ENCODE results near the gene MET.
"Not testable (repeated sequence)": the region's sequence is repeated elsewhere in the genome, so short reads cannot be mapped to it uniquely, and the experiment has no call there.

The MET gene

GRCh38 chr7:116732788-116733694 is 61.0 kb downstream of the MET start:
- Mint-ChIP-seq H3K27ac (no peak overlapping the region), H3K36me3 (ENCODE audit: low read depth) (no peaks in the 10 kb centered on the region)
- no peak for DNase-seq (ENCODE audit: low spot score)

GRCh38 chr7:116733924-116734580 is 62.1 kb downstream of the MET start:
- Mint-ChIP-seq H3K27ac (no peak overlapping the region), H3K27me3 (ENCODE audit: low read depth) (peaks cover 2% of the 10 kb centered on the region), H3K36me3 (ENCODE audit: low read depth) (no peaks in the 10 kb centered on the region), H3K9me3 (no peaks in the 10 kb centered on the region), H3K4me3 (no peak overlapping the region), H3K4me1 (ENCODE audit: low read depth) (no peaks in the 10 kb centered on the region)
- DNase-seq (ENCODE audit: low spot score) = no peak

More at GRCh38 chr7:116732788-116733694, 61.0 kb downstream of the MET start:
- H3K9me3 Mint-ChIP-seq = no peaks in the 10 kb centered on the region
- peaks cover 1% of the 10 kb centered on the region for H3K27me3 Mint-ChIP-seq (ENCODE audit: low read depth)
- H3K4me3 Mint-ChIP-seq = no peak overlapping the region
- H3K4me1 Mint-ChIP-seq (ENCODE audit: low read depth) = no peaks in the 10 kb centered on the region

DNA sequence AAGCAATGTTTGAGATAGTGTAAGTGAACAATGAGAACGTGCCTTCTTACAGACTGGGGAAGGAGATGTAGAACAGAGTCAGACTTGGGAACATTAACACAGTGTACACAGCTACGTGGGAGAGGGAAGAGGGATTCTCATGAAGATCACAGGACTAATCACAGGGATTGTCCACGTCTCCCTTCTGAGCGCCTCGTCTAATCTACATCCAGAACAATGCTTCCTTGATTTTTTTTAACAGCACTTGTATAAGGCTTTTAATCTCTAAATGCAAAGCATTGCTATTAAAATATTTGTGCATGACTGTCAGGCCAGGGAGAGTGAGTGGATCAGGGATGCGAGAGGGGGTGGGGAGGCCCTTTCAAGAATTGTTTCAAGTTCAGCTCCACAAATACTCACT is 62.7 kb downstream of the MET start:
- no peaks in the 10 kb centered on the region for H3K36me3 Mint-ChIP-seq (ENCODE audit: low read depth)
- H3K27ac Mint-ChIP-seq = no peak overlapping the region
- no peaks in the 10 kb centered on the region for H3K9me3 Mint-ChIP-seq
- H3K4me3 Mint-ChIP-seq = no peak overlapping the region
- H3K4me1 Mint-ChIP-seq (ENCODE audit: low read depth) = no peaks in the 10 kb centered on the region
- no peak for DNase-seq (ENCODE audit: low spot score)
- H3K27me3 Mint-ChIP-seq (ENCODE audit: low read depth) = peaks cover 2% of the 10 kb centered on the region

- Mint-ChIP-seq H3K9me3 (no peaks in the 10 kb centered on the region), H3K4me3 (no peak overlapping the region), H3K36me3 (ENCODE audit: low read depth) (no peaks in the 10 kb centered on the region), H3K27me3 (ENCODE audit: low read depth) (peaks cover 2% of the 10 kb centered on the region), H3K27ac (no peak overlapping the region), H3K4me1 (ENCODE audit: low read depth) (no peaks in the 10 kb centered on the region)
- DNase-seq (ENCODE audit: low spot score) = no peak
Measured at GRCh38 chr7:116736927-116737715, 65.1 kb downstream of the MET start.

DNA sequence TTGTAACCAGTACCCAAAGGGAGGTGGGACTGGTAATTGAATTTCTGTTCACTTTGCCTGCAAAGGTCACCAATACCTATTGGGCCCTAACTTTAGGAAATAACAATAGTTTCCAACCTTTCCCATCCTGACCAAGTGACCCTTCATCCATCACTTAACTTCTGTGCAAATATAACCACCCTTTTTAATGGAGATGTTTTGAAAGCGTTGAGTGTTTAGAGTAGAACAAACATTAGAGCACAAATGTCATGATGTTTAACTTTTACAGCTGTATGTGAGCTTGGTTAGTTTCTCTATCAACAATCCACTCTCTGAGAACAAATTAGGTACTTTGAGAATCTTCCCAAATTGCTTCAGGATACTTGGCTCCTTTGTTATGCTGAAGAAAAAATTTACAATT is 66.4 kb downstream of the MET start:
- no peak for DNase-seq (ENCODE audit: low spot score)
- no peak overlapping the region for H3K27ac Mint-ChIP-seq
- H3K4me3 Mint-ChIP-seq = no peak overlapping the region
- H3K9me3 Mint-ChIP-seq = no peaks in the 10 kb centered on the region
- peaks cover 2% of the 10 kb centered on the region for H3K27me3 Mint-ChIP-seq (ENCODE audit: low read depth)
- H3K36me3 Mint-ChIP-seq (ENCODE audit: low read depth) = no peaks in the 10 kb centered on the region
- H3K4me1 Mint-ChIP-seq (ENCODE audit: low read depth) = no peaks in the 10 kb centered on the region

GRCh38 chr7:116739307-116739706 is 67.3 kb downstream of the MET start:
- no peaks in the 10 kb centered on the region for H3K36me3 Mint-ChIP-seq (ENCODE audit: low read depth)
- no peaks in the 10 kb centered on the region for H3K9me3 Mint-ChIP-seq
- DNase-seq (ENCODE audit: low spot score) = no peak
- H3K4me3 Mint-ChIP-seq = no peak overlapping the region
- peaks cover 2% of the 10 kb centered on the region for H3K27me3 Mint-ChIP-seq (ENCODE audit: low read depth)
- no peaks in the 10 kb centered on the region for H3K4me1 Mint-ChIP-seq (ENCODE audit: low read depth)
- no peak overlapping the region for H3K27ac Mint-ChIP-seq

GRCh38 chr7:116740231-116740630 is 68.2 kb downstream of the MET start:
- Mint-ChIP-seq H3K9me3 (no peaks in the 10 kb centered on the region), H3K27me3 (ENCODE audit: low read depth) (peaks cover 2% of the 10 kb centered on the region), H3K4me1 (ENCODE audit: low read depth) (no peaks in the 10 kb centered on the region), H3K36me3 (ENCODE audit: low read depth) (no peaks in the 10 kb centered on the region), H3K27ac (no peak overlapping the region), H3K4me3 (no peak overlapping the region)
- no peak for DNase-seq (ENCODE audit: low spot score)

DNA sequence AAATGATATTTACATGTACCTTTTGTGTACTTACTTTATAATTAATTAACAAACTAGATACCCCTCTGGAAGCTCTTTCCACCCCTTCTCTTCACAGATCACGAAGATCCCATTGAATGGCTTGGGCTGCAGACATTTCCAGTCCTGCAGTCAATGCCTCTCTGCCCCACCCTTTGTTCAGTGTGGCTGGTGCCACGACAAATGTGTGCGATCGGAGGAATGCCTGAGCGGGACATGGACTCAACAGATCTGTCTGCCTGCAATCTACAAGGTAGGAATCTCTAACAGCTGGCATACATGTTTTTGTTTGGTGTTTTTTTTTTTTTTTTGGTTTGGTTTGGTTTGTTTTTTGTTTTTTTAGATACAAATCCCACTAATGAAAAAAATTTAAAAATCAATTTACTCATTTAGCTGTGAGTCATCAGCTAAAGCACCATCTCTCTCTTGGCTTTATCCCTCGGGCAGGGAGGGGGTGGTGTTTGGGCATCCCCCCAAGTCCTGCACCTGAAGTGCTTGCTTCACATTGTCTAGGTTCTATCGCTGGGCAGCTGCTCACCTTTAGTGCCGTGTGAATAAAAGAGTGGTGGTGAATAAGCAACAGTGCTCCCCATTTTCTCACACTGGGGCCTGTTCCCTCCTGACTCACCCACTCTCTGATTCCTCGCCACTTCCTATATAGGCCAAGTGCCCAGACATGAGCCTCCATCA is 68.9 kb downstream of the MET start:
- Mint-ChIP-seq H3K4me3 (no peak overlapping the region), H3K27ac (no peak overlapping the region), H3K4me1 (ENCODE audit: low read depth) (no peaks in the 10 kb centered on the region), H3K9me3 (no peaks in the 10 kb centered on the region), H3K36me3 (ENCODE audit: low read depth) (no peaks in the 10 kb centered on the region), H3K27me3 (ENCODE audit: low read depth) (peaks cover 2% of the 10 kb centered on the region)
- no peak for DNase-seq (ENCODE audit: low spot score)

DNA sequence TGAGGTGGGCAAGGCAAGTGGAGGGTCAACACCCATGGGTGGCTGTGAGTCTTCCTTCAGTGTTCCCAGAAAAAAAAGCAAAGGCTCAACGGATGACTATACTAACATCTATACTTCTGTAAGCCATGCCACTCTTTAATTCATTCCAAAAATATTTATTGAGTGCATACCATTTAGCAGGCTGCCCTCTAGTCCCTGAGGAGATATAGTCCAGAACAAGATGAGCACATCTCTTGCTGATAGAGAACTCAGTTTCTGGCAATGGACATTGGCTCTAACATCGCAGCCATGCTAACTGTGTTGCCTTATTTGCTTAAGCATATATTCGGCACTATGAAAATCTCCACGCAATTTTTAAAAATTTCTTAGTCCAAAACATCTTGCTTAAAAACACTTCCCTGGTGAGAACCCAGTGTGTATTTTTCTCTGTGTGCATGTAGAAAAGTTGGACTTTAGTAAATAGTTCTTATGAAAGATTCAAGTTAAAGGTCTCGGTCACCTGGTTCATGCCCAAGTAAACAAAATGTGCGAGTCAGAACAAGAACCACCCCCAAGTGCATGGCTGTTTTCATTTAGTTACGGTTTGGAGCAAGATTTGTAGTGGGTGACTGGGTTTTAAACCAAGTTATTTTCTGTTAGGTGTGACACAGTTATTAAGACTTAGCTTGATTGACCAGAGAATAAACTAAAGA is 69.8 kb downstream of the MET start:
- no peaks in the 10 kb centered on the region for H3K9me3 Mint-ChIP-seq
- H3K27me3 Mint-ChIP-seq (ENCODE audit: low read depth) = peaks cover 2% of the 10 kb centered on the region
- no peaks in the 10 kb centered on the region for H3K36me3 Mint-ChIP-seq (ENCODE audit: low read depth)
- H3K4me1 Mint-ChIP-seq (ENCODE audit: low read depth) = no peaks in the 10 kb centered on the region
- H3K4me3 Mint-ChIP-seq = no peak overlapping the region
- no peak for DNase-seq (ENCODE audit: low spot score)
- no peak overlapping the region for H3K27ac Mint-ChIP-seq

DNA sequence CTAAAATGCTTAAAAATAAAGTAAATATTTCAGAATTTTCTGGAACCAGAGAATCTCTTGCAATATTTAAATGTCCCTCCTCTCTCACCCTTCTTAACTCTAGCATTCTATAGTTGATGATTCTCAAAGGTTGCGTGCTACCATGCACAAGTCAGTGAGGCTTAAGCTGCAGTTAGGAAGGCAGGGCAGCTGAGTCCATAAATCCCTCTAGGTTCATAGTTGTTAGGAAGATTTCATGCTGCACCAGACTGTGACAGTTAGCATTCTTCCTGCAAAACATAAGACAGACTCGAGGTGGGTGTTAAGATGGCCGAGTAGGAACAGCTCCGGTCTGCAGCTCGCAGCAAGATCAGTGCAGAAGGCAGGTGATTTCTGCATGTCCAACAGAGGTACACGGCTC is 70.6 kb downstream of the MET start:
- peaks cover 2% of the 10 kb centered on the region for H3K27me3 Mint-ChIP-seq (ENCODE audit: low read depth)
- no peaks in the 10 kb centered on the region for H3K9me3 Mint-ChIP-seq
- no peaks in the 10 kb centered on the region for H3K4me1 Mint-ChIP-seq (ENCODE audit: low read depth)
- no peak overlapping the region for H3K4me3 Mint-ChIP-seq
- DNase-seq (ENCODE audit: low spot score) = no peak
- H3K36me3 Mint-ChIP-seq (ENCODE audit: low read depth) = no peaks in the 10 kb centered on the region
- H3K27ac Mint-ChIP-seq = no peak overlapping the region

DNA sequence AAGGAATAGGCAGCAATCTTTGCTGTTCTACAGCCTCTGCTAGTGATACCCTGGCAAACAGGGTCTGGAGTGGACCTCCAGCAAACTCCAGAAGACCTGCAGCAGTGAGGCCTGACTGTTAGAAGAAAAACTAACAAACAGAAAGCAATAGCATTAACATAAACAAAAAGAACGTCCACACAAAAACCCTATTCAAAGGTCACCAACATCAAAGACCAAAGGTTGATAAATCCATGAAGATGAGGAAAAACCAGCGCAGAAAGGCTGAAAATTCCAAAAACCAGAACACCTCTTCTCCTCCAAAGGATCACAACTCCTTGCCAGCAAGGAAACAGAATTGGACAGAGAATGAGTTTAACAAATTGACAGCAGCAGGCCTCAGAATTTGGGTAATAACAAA is 71.8 kb downstream of the MET start:
- H3K27me3 Mint-ChIP-seq (ENCODE audit: low read depth); H3K27ac Mint-ChIP-seq; H3K4me3 Mint-ChIP-seq; DNase-seq (ENCODE audit: low spot score); H3K9me3 Mint-ChIP-seq; H3K36me3 Mint-ChIP-seq (ENCODE audit: low read depth); H3K4me1 Mint-ChIP-seq (ENCODE audit: low read depth): not testable (repeated sequence)

DNA sequence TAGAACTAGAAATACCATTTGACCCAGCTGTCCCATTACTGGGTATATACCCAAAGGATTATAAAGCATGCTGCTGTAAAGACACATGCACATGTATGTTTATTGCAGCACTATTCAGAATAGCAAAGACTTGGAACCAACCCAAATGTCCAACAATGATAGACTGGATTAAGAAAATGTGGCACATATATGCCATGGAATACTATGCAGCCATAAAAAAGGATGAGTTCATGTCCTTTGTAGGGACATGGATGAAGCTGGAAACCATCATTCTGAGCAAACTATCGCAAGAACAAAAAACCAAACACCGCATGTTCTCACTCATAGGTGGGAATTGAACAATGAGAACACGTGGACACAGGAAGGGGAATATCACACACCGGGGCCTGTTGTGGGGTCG is 74.4 kb downstream of the MET start:
- not testable (repeated sequence) for H3K36me3 Mint-ChIP-seq (ENCODE audit: low read depth); H3K27me3 Mint-ChIP-seq (ENCODE audit: low read depth); DNase-seq (ENCODE audit: low spot score); H3K27ac Mint-ChIP-seq; H3K4me1 Mint-ChIP-seq (ENCODE audit: low read depth); H3K9me3 Mint-ChIP-seq; H3K4me3 Mint-ChIP-seq

DNA sequence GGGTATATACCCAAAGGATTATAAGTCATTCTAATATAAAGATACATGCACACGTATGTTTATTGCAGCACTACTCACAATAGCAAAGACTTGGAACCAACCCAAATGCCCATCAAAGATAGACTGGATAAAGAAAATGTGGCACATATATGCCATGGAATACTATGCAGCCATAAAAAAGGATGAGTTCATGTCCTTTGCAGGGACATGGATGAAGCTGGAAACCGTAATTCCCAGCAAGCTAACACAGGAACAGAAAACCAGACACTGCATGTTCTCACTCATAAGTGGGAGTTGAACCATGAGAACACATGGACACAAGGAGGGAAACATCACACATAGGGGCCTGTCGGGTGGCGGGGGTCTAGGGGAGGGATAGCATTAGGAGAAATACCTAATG is 79.1 kb downstream of the MET start:
- H3K4me1 Mint-ChIP-seq (ENCODE audit: low read depth); DNase-seq (ENCODE audit: low spot score); H3K9me3 Mint-ChIP-seq; H3K4me3 Mint-ChIP-seq; H3K27ac Mint-ChIP-seq; H3K27me3 Mint-ChIP-seq (ENCODE audit: low read depth); H3K36me3 Mint-ChIP-seq (ENCODE audit: low read depth): not testable (repeated sequence)

Measured in T-helper 2 cell treated with Interferon-gamma antibody and Interleukin-4, amounts not matched to agents 5 μg/mL and 100 μg/mL, for 36 hours (primary cell).